ENCODE results near the gene C19orf33. TPM values are rescaled to one million over a fixed set of nuclear protein-coding genes. Genes with fewer than 3 reads are reported as not detected.
A peak's percentile ranks its signal among the peaks of the same experiment; 100 is the strongest.

The C19orf33 gene
- polyA plus RNA-seq, 1 donor (not counting 4 experiments of a cell fraction or from before 2014, with no cell fraction given) = 366 TPM

DNA sequence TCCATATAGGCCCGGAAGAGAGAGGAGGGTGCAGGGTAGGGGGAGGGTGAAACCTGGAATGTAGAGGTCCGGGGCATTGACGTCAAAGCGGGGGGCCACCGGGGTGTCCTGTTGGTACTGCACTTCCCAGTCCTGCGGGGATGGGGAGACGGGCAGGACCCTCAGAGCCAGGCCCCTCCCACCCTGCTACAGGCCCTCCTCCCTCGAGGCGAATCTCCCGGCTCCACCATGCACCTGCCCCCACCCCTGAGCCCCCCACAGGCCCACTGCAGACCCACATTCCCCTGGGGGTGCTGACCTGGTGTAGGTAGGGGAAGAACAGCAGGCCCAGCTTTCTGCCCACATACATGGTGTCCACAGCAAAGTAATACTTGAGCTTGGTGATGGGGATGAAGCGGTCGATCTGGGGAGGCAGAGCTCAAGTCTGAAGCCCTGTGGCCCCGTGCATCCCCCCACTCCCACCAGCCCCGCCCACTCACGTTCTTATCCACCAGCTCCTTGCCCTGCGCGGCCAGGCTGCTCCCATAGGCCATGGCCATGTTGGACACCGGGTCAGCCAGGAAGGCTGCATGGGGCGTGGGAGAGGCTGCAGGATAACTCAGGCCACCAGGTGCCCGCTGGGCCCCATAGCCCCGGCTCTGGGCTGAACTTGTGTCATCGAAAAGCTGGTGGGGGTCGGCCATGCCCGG is 5.0 kb downstream of the C19orf33 start:
- H3K79me2 ChIP-seq (ENCODE audit: control insufficient read depth, insufficient read depth, low read length) = peaks cover 17% of the 10 kb centered on the region
- no peak for FAIRE-seq
- peaks cover 6 to 30% of the 10 kb centered on the region in 2 experiments for H3K36me3 ChIP-seq (ENCODE audit: control insufficient read depth in 2 of 2, extremely low read depth in 1 of 2, insufficient read depth in 2 of 2, low read length in 2 of 2)

DNA sequence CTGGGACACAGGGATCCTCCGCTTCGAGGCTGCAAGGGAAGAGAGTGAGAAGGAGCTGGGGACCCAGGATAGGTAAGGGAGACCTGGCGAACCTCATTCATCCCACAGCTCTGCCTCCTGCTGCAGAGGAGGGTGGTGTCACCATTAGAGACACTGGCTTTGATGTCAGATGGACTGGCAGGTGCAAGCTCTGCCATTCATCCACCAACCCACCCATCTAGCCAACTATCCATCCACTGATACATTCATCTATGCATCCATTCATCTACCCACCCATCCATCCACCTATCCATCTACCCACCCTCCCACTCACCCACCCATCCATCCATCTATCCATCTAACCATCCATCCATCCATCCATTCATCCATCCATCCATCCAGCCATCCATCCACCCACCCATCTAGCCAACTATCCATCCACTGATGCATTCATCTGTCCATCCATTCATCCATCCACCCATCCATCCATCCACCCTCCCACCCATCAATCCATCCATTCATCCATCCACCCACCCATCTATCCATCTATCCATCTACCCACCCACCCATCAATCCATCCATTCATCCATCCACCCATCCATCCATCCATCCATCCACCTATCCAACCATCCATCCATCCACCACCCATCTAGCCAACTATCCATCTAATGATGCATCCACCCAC is 5.7 kb downstream of the C19orf33 start:
- Histone ChIP-seq H3K9me3 (ENCODE audit: control insufficient read depth, low read depth, low read length) (no peaks in the 10 kb centered on the region), H3K36me3 (ENCODE audit: control insufficient read depth in 2 of 2, extremely low read depth in 1 of 2, insufficient read depth in 2 of 2, low read length in 2 of 2) (peaks cover 6 to 26% of the 10 kb centered on the region in 2 experiments), H2AFZ (ENCODE audit: control insufficient read depth, low read length) (no peak overlapping the region), H3K27ac (ENCODE audit: control insufficient read depth, insufficient read depth, low read length) (no peak overlapping the region), H3K4me2 (ENCODE audit: control insufficient read depth, extremely low read depth, insufficient read depth, low read depth, low read length) (no peak overlapping the region), H3K79me2 (ENCODE audit: control insufficient read depth, insufficient read depth, low read length) (peaks cover 12% of the 10 kb centered on the region), H3K9ac (ENCODE audit: control insufficient read depth, extremely low read depth, insufficient read depth, low read length) (no peak overlapping the region), H3K27me3 (ENCODE audit: control insufficient read depth, extremely low read depth, insufficient read depth, low read length) (no peaks in the 10 kb centered on the region), H4K20me1 (ENCODE audit: control insufficient read depth, extremely low read depth, insufficient read depth, low read length) (no peaks in the 10 kb centered on the region), H3K4me1 (ENCODE audit: control insufficient read depth, extremely low read depth, insufficient read depth, low read length) (peaks cover 16% of the 10 kb centered on the region), H3K9me1 (ENCODE audit: control insufficient read depth, extremely low read depth, insufficient read depth, low read length) (no peaks in the 10 kb centered on the region), H3K4me3 (ENCODE audit: control insufficient read depth in 2 of 3, extremely low read depth in 1 of 3, insufficient read depth in 2 of 3, low read depth in 1 of 3, low read length in 3 of 3) (no peak overlapping the region)
- TF ChIP-seq, protein P1, sequence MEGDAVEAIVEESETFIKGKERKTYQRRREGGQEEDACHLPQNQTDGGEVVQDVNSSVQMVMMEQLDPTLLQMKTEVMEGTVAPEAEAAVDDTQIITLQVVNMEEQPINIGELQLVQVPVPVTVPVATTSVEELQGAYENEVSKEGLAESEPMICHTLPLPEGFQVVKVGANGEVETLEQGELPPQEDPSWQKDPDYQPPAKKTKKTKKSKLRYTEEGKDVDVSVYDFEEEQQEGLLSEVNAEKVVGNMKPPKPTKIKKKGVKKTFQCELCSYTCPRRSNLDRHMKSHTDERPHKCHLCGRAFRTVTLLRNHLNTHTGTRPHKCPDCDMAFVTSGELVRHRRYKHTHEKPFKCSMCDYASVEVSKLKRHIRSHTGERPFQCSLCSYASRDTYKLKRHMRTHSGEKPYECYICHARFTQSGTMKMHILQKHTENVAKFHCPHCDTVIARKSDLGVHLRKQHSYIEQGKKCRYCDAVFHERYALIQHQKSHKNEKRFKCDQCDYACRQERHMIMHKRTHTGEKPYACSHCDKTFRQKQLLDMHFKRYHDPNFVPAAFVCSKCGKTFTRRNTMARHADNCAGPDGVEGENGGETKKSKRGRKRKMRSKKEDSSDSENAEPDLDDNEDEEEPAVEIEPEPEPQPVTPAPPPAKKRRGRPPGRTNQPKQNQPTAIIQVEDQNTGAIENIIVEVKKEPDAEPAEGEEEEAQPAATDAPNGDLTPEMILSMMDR (optimal IDR thresholded peaks at IDR 0.05 in 1 of 3, IDR thresholded peaks at IDR 0.05 in 1 of 3, conservative IDR thresholded peaks at IDR 0.05 in 1 of 3; ENCODE audit: extremely low read depth in 1 of 3, insufficient read depth in 2 of 3, low read length in 3 of 3) = no peak
- TF ChIP-seq EZH2 (IDR thresholded peaks at IDR 0.05; ENCODE audit: low read length) = no peak
- dilution Hi-C loops (cut with MboI; ENCODE audit: extremely low pct_ligation_motif_present, low sequenced_read_pairs) = no loop called here
- peak; percentile 13 for FAIRE-seq
- DNase-seq (ENCODE audit: low read depth, low spot score) = no peak

More for the DNA sequence above, 5.0 kb downstream of the C19orf33 start:
- no peaks in the 10 kb centered on the region for H3K9me1 ChIP-seq (ENCODE audit: control insufficient read depth, extremely low read depth, insufficient read depth, low read length)
- H3K4me1 ChIP-seq (ENCODE audit: control insufficient read depth, extremely low read depth, insufficient read depth, low read length) = peaks cover 14% of the 10 kb centered on the region
- DNase-seq (ENCODE audit: low read depth, low spot score) = no peak
- H3K4me2 ChIP-seq (ENCODE audit: control insufficient read depth, extremely low read depth, insufficient read depth, low read depth, low read length) = no peak overlapping the region
- no peaks in the 10 kb centered on the region for H3K9me3 ChIP-seq (ENCODE audit: control insufficient read depth, low read depth, low read length)
- no peak overlapping the region for H3K27ac ChIP-seq (ENCODE audit: control insufficient read depth, insufficient read depth, low read length)
- H3K4me3 ChIP-seq (ENCODE audit: control insufficient read depth in 2 of 3, extremely low read depth in 1 of 3, insufficient read depth in 2 of 3, low read depth in 1 of 3, low read length in 3 of 3) = no peak overlapping the region
- no peak overlapping the region for H3K9ac ChIP-seq (ENCODE audit: control insufficient read depth, extremely low read depth, insufficient read depth, low read length)
- TF ChIP-seq, protein P1 (optimal IDR thresholded peaks at IDR 0.05 in 1 of 3, IDR thresholded peaks at IDR 0.05 in 1 of 3, conservative IDR thresholded peaks at IDR 0.05 in 1 of 3; ENCODE audit: extremely low read depth in 1 of 3, insufficient read depth in 2 of 3, low read length in 3 of 3) = no peak
- TF ChIP-seq EZH2 (IDR thresholded peaks at IDR 0.05; ENCODE audit: low read length) = no peak
- dilution Hi-C loops (cut with MboI; ENCODE audit: extremely low pct_ligation_motif_present, low sequenced_read_pairs) = no loop called here
- no peak overlapping the region for H2AFZ ChIP-seq (ENCODE audit: control insufficient read depth, low read length)
- no peaks in the 10 kb centered on the region for H3K27me3 ChIP-seq (ENCODE audit: control insufficient read depth, extremely low read depth, insufficient read depth, low read length)
- no peaks in the 10 kb centered on the region for H4K20me1 ChIP-seq (ENCODE audit: control insufficient read depth, extremely low read depth, insufficient read depth, low read length)

Data from keratinocyte (primary cell).